ENCODE measurements around the gene TAS2R41.

TAS2R41 gene

DNA sequence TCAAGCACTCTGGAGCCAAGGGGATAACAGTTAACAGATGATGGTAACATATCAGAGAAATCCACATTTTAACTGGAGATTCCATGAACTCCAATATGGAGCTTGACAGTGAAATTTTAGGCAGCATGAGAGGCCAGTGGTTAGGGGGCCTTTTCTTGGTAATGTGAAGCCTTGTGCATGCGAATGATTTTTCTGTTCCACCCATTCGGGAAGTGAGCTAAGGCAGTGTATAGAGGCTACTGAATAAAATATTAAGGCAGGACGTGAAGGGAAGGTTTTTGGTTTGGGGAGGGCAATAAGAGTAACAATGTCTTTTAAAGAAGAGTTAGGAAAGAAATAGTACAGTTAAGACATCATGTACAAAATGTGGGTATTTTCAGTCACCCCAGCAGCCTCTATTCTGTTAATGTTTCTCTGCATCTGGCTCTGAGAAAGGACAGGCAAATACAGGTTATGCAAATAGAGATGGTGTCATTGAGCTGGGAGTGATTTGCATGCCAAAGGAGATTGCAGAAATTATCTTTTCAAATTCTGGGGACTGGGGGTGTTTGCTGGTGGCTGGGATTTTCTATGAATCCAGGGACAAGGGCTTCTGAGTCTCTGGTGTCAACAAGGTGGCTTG lies 41.2 kb upstream of the TAS2R41 start (continued):
- TF ChIP-seq, protein P1, sequence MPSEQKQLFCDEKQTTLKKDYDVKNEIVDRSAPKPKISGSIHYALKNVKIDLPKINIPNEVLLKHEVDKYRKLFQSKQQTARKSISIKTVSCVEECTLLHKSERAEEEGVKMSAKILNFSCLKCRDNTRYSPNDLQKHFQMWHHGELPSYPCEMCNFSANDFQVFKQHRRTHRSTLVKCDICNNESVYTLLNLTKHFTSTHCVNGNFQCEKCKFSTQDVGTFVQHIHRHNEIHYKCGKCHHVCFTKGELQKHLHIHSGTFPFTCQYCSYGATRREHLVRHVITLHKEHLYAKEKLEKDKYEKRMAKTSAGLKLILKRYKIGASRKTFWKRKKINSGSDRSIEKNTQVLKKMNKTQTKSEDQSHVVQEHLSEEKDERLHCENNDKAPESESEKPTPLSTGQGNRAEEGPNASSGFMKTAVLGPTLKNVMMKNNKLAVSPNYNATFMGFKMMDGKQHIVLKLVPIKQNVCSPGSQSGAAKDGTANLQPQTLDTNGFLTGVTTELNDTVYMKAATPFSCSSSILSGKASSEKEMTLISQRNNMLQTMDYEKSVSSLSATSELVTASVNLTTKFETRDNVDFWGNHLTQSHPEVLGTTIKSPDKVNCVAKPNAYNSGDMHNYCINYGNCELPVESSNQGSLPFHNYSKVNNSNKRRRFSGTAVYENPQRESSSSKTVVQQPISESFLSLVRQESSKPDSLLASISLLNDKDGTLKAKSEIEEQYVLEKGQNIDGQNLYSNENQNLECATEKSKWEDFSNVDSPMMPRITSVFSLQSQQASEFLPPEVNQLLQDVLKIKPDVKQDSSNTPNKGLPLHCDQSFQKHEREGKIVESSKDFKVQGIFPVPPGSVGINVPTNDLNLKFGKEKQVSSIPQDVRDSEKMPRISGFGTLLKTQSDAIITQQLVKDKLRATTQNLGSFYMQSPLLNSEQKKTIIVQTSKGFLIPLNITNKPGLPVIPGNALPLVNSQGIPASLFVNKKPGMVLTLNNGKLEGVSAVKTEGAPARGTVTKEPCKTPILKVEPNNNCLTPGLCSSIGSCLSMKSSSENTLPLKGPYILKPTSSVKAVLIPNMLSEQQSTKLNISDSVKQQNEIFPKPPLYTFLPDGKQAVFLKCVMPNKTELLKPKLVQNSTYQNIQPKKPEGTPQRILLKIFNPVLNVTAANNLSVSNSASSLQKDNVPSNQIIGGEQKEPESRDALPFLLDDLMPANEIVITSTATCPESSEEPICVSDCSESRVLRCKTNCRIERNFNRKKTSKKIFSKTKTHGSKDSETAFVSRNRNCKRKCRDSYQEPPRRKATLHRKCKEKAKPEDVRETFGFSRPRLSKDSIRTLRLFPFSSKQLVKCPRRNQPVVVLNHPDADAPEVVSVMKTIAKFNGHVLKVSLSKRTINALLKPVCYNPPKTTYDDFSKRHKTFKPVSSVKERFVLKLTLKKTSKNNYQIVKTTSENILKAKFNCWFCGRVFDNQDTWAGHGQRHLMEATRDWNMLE (tag by site-specific recombination; conservative IDR thresholded peaks at IDR 0.05; ENCODE audit: low read depth), result no peak
- no peak for TF ChIP-seq ZNF221 (tag by site-specific recombination; IDR thresholded peaks at IDR 0.05; ENCODE audit: borderline replicate concordance)

DNA sequence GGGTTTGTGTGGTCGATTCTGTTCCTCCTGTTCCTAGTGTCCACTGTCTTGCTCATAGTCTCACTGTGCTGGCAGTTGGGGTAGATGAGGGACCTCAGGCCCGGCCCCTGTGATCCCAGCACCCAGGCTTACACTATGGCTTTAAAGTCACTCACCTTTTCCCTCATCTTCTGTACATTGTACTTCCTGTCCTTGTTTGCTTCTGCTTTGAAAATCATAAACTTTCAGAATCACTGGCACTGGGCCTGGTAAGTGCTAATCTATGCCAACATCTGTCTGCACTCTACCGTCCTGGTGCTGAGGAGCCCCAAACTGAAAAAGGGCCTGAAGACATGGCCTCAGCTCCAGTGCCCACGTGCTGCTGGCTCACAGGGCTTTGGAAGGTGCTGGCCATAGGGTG lies 40.1 kb upstream of the TAS2R41 start:
- no peak for TF ChIP-seq YY2 (tag by site-specific recombination; IDR thresholded peaks at IDR 0.05)
- TF ChIP-seq WT1 (tag by site-specific recombination; IDR thresholded peaks at IDR 0.05), result no peak
- TF ChIP-seq OVOL3 (tag by site-specific recombination; IDR thresholded peaks at IDR 0.05), result no peak
- TF ChIP-seq KLF7 (tag by site-specific recombination; IDR thresholded peaks at IDR 0.05; ENCODE audit: borderline replicate concordance), result no peak
- TF ChIP-seq GFI1B (tag by site-specific recombination; IDR thresholded peaks at IDR 0.05), result no peak
- TF ChIP-seq HOXC10 (CRISPR knock-in tag; IDR thresholded peaks at IDR 0.05), result no peak
- TF ChIP-seq YY1 (tag by site-specific recombination; IDR thresholded peaks at IDR 0.05), result no peak
- no peak for TF ChIP-seq ZSCAN23 (tag by site-specific recombination; IDR thresholded peaks at IDR 0.05)
- TF ChIP-seq ZNF558 (tag by site-specific recombination; IDR thresholded peaks at IDR 0.05), result no peak
- TF ChIP-seq ZNF629 (tag by site-specific recombination; IDR thresholded peaks at IDR 0.05), result no peak
- TF ChIP-seq, protein P2, sequence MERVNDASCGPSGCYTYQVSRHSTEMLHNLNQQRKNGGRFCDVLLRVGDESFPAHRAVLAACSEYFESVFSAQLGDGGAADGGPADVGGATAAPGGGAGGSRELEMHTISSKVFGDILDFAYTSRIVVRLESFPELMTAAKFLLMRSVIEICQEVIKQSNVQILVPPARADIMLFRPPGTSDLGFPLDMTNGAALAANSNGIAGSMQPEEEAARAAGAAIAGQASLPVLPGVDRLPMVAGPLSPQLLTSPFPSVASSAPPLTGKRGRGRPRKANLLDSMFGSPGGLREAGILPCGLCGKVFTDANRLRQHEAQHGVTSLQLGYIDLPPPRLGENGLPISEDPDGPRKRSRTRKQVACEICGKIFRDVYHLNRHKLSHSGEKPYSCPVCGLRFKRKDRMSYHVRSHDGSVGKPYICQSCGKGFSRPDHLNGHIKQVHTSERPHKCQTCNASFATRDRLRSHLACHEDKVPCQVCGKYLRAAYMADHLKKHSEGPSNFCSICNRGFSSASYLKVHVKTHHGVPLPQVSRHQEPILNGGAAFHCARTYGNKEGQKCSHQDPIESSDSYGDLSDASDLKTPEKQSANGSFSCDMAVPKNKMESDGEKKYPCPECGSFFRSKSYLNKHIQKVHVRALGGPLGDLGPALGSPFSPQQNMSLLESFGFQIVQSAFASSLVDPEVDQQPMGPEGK (tag by site-specific recombination; IDR thresholded peaks at IDR 0.05), result no peak
- no peak for TF ChIP-seq ZNF654 (tag by site-specific recombination; IDR thresholded peaks at IDR 0.05; ENCODE audit: low read depth)
- no peak for TF ChIP-seq ZNF350 (tag by site-specific recombination; IDR thresholded peaks at IDR 0.05)
- no peak for TF ChIP-seq ZNF624 (tag by site-specific recombination; IDR thresholded peaks at IDR 0.05)
- Histone ChIP-seq H3K4me3 (ENCODE audit: low read depth, low read length) (no peak overlapping the region), H3K9me3 (ENCODE audit: control insufficient read depth, insufficient read depth, low read depth, low read length) (no peaks in the 10 kb centered on the region), H3K4me1 (ENCODE audit: control insufficient read depth, insufficient read depth, low read length) (no peaks in the 10 kb centered on the region), H3K36me3 (ENCODE audit: control insufficient read depth in 2 of 2, insufficient read depth in 1 of 2, low read length in 2 of 2) (no peaks in the 10 kb centered on the region), H3K27ac (ENCODE audit: extremely low read depth, low read depth, low read length) (no peak overlapping the region)
- ChIA-PET CTCF (no interaction called here), POLR2A (no interaction called here)

DNA sequence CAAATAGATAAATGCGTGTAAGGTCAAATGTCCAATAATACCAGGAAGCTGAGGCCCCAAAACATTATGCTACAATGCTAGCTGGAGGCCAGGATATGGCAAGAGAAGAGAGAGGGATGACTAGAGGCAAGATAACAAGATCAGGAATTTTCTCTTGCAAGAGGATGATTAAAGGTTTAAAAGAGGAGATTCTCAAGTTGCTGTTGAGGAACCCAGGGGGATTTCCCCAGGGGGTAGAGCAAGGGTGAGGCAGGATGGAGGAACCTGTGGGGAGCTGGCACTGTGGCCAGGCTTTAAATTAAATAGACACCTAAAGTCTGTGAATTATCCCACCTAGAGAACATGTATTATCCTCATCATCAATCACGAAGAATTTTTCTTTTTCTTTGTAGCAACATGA lies 37.8 kb upstream of the TAS2R41 start:
- POLR2A ChIA-PET, result no interaction called here
- CTCF ChIA-PET, result interaction anchor here (1.1 kb wide), 1 partner anchor 23 kb away, joined by 6 read pairs; no protein-coding TSS in a partner anchor
- Histone ChIP-seq H3K36me3 (ENCODE audit: control insufficient read depth in 2 of 2, insufficient read depth in 1 of 2, low read length in 2 of 2) (no peaks in the 10 kb centered on the region), H3K27ac (ENCODE audit: extremely low read depth, low read depth, low read length) (no peak overlapping the region), H3K4me3 (ENCODE audit: low read depth, low read length) (no peak overlapping the region), H3K4me1 (ENCODE audit: control insufficient read depth, insufficient read depth, low read length) (no peaks in the 10 kb centered on the region), H3K9me3 (ENCODE audit: control insufficient read depth, insufficient read depth, low read depth, low read length) (no peaks in the 10 kb centered on the region)
- TF ChIP-seq ZNF558 (tag by site-specific recombination; IDR thresholded peaks at IDR 0.05) (no peak), ZSCAN16 (tag by site-specific recombination; IDR thresholded peaks at IDR 0.05) (no peak), ZBTB11 (tag by site-specific recombination; conservative IDR thresholded peaks at IDR 0.05; ENCODE audit: low read depth) (no peak), ZNF274 (IDR thresholded peaks at IDR 0.05; ENCODE audit: low read length) (no peak), ZNF274 (tag by site-specific recombination; IDR thresholded peaks at IDR 0.05; ENCODE audit: borderline replicate concordance) (no peak), ZNF670 (tag by site-specific recombination; IDR thresholded peaks at IDR 0.05; ENCODE audit: low read depth) (no peak), ZSCAN23 (tag by site-specific recombination; IDR thresholded peaks at IDR 0.05) (no peak)
- TF ChIP-seq, protein P3, sequence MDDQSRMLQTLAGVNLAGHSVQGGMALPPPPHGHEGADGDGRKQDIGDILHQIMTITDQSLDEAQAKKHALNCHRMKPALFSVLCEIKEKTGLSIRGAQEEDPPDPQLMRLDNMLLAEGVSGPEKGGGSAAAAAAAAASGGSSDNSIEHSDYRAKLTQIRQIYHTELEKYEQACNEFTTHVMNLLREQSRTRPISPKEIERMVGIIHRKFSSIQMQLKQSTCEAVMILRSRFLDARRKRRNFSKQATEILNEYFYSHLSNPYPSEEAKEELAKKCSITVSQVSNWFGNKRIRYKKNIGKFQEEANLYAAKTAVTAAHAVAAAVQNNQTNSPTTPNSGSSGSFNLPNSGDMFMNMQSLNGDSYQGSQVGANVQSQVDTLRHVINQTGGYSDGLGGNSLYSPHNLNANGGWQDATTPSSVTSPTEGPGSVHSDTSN (CRISPR knock-in tag; IDR thresholded peaks at IDR 0.05), result no peak
